GM12891 (cell line): ENCODE measurements around the gene ZNF79.

ENCODE experiments used
- POLR2A ChIP-seq: IDR thresholded peaks from 2 replicates; pipeline ENCODE4 v1.6.1; 2011; ENCODE audit warnings: low read depth, low read length, control low read depth
- TAF1 ChIP-seq: IDR thresholded peaks from 2 replicates; pipeline ENCODE4 v1.6.1; 2011; ENCODE audit warnings: low read depth, low read length, control low read depth

GRCh38 chr9:127415657-127416056, 8.5 kb upstream of the ZNF79 start:
- no peak for TF ChIP-seq POLR2A
- TF ChIP-seq TAF1: no peak
